Ureter (tissue), 1 donor: Measurements from ENCODE around the gene RGS19. TPM values are rescaled to one million over a fixed set of nuclear protein-coding genes. Genes with fewer than 3 reads are reported as not detected.
"Not testable (repeated sequence)": the region's sequence is repeated elsewhere in the genome, so short reads cannot be mapped to it uniquely, and the experiment has no call there.

Source experiments
- DNase-seq: peaks from one replicate; pipeline ENCODE4 v3.0.0-alpha.2; 2020; ENCODE audit warnings: low spot score
- total RNA-seq: library from RNA; stranded (reverse); gene quantifications from one replicate; pipeline ENCODE4 v1.2.4, GENCODE V29; 2023
- donor health status: DM: yes; HTN: yes; CAD: no.

Gene RGS19, protein sequence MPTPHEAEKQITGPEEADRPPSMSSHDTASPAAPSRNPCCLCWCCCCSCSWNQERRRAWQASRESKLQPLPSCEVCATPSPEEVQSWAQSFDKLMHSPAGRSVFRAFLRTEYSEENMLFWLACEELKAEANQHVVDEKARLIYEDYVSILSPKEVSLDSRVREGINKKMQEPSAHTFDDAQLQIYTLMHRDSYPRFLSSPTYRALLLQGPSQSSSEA
- total RNA-seq, result 10.3 TPM

DNA sequence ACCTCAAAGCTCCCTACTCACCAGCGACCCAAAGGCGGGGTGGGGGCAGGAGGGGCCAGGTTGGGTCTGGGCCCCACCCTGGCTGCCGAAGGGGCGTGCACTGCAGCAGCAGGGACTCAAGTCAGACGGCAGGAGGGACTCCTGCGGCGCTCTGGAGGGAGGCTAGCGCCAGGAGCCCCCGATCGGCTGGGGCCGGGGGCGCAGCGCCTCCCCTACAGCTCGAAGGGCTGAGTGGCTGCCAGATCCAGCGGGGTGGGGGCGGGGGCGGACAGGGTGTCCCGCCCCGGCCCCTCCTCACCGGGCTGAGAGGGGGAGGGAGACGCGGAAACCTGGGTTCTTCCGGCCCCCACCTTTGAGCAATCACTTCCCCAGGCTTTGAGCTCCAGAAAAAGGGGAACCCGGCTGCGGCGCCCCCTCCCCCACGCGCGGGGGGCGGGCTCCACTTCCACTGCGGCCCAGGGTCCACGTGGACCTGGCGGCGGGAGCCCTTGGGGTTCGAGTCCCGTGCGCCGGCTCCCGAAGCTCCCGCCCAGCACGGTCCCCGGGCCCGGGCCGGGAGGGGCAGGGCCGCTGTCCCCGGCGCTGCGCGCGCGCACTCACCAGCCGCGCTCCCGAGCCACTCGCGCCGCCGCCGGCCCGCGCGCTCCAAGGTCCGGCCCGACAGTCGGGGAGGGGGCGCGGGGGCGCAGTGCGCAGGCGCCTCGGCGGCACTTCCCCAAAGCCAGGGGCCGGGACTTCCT is at the start of gene RGS19:
Gene RGS19, minus strand, starts transcription at position 246 of the 740 bp plus-strand sequence. CDS start 2,632 bp downstream, outside the sequence.
- DNase-seq, result no peak

DNA sequence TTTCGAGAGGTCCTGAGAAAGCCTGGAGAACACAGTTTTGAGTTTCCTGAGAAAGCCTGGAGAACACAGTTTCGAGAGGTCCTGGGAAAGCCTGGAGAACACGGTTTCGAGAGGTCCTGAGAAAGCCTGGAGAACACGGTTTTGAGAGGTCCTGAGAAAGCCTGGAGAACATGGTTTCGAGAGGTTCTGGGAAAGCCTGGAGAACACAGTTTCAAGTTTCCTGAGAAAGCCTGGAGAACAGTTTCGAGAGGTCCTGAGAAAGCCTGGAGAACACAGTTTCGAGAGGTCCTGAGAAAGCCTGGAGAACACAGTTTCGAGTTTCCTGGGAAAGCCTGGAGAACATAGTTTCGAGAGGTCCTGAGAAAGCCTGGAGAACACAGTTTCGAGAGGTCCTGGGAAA is 44.2 kb upstream of the RGS19 start:
- not testable (repeated sequence) for DNase-seq

DNA sequence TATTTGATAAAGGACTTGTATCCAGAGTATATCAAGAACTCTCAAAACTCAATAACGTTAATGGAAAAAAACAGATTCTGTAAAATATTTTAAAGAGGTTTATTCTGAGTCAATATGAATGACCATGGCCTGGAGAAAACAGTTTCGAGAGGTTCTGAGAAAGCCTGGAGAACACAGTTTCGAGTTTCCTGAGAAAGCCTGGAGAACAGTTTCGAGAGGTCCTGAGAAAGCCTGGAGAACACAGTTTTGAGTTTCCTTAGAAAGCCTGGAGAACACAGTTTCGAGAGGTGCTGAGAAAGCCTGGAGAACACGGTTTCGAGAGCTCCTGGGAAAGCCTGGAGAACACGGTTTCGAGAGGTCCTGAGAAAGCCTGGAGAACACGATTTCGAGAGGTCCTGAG is 43.6 kb upstream of the RGS19 start:
- not testable (repeated sequence) for DNase-seq

DNA sequence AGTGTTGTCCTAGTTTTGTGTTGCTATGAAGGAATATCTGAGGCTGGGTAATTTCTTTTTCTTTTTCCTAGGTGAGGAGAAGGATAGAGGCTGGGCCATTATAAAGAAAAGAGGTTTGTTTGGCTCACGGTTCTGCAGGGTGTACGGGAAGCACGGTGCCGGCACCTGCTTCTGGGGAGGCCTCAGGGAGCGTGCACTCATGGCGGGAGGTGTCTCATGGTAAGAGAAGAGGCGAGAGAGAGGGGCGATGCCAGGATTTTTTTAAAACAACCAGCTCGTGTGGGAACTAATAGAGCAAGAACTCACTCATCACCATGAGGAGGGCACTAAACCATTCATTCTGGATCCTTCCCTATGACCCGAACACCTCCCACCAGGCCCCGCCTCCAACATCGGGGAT is 42.3 kb upstream of the RGS19 start:
- DNase-seq, result no peak

DNA sequence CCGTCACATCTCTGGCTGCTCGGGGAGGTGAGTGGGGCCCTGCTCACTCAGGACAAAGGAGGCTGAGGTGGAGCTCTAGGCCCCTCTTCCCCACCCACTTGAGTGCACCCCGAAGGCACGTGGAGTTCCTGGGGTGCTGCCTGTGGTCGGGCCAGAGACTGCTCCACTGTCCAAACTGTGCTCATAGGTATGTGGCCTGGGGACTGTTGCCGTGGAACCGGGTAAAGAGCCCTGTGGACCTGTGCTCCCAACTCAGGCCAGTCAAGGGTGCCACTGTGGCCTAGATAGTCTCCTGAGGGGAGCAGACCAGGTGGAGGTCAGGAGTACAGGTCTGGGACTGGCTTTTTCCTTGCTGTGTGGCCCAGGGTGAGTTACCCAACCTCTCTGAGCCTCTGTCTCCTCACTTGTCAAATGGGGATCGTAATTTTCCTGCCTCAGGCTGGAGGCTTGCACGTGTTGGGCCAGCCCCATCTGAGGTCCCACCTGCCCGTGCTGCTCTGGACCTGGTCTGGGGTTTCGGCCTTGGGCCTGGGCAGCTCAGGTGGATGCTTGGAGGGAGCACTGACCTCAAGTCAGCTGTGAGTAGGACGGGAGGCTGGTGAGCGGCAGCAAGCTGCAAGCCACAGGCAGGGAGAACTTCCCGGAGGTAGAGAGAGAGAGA is 40.5 kb upstream of the RGS19 start:
- peak; percentile 29 for DNase-seq

DNA sequence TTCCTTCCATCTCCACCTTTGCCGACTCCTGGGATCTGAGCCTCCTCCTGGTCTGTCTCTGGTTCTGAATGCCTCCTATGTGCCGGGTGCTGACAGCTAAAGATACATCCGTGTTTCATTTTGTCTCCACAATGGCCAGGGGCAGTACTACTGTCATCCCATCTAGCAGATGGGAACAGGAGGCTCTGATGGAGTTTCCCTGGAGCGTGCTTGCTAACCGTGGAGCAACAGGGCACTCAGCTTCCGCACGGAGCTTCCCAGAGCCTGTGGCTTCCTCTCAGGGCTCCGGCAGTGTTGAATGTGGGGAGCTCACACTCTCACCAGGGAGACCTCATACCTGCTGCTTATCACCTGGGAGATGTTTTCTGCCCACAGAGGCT is 40.0 kb upstream of the RGS19 start:
- no peak for DNase-seq

DNA sequence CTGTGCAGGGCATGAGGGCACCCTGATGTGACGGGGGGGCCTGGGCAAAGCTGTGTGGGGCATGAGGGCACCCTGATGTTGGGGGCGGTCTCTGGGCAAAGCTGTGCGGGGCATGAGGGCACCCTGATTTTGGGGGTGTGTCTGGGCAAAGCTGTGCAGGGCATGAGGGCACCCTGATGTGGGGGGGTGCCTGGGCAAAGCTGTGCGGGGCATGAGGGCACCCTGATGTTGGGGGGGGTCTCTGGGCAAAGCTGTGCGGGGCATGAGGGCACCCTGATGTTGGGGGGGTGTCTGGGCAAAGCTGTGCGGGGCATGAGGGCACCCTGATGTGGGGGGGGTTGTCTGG is 38.1 kb upstream of the RGS19 start:
- DNase-seq, result peak; percentile 1

DNA sequence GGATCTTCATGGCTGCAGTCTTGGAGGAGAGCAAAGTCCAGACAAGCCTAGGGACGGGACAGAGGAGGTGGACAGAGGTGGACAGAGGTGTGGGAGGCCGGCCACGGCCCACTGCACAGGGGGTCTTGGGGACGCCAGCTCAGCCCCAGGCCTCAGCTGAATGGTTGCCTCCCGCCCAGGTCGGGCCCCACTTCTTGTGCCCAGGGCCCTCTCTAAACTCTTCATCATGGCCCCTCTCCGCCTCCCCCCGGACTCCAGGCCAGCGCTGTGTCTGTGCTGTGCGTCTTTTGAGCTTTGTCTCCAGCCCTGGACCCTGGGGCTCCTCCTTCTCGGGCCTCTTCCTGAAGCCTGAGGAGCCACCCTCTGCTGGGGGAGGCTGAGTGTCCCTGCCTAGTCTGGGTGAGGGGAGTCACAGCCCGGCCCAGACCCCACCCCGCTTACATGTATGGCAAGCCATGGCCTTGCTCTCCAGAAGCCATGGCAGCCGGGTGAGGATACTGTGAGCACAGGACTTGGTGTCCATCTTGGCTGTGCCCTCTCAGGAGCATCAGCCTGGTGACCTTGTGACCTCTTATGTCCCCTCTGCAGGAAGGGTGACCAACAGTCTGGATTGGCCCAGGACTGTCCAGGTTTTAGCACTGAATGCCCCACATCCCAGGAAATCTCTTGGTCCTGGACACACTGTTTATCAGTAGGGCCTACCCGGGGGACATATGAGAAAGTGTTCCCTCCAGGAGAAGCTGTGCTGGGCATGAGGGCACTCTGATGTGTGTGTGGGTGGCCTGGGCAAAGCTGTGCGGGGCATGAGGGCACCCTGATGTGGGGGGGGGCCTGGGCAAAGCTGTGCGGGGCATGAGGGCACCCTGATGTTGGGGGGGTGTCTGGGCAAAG is 37.5 kb upstream of the RGS19 start:
- peak; percentile 33 for DNase-seq

DNA sequence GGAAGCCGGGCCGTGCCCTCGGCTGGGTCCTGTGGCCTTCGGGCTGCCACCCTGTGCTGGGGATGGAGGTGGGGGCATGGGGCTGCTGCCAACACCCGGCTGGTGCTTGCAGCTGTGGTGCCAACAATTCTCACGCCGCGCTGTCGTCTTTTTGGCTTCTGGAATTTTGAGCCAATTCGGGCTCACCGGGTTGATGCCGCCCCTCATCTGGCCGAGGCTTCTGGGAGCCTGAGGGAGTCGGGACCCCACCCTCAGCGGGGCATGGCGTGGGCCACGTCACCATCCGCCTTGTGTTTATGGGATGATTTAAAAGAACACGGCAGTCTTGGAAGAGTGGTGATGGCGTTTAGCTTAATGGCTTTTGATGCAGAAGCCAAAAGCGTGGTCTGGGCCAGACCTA is 36.7 kb upstream of the RGS19 start:
- DNase-seq, result peak; percentile 37

DNA sequence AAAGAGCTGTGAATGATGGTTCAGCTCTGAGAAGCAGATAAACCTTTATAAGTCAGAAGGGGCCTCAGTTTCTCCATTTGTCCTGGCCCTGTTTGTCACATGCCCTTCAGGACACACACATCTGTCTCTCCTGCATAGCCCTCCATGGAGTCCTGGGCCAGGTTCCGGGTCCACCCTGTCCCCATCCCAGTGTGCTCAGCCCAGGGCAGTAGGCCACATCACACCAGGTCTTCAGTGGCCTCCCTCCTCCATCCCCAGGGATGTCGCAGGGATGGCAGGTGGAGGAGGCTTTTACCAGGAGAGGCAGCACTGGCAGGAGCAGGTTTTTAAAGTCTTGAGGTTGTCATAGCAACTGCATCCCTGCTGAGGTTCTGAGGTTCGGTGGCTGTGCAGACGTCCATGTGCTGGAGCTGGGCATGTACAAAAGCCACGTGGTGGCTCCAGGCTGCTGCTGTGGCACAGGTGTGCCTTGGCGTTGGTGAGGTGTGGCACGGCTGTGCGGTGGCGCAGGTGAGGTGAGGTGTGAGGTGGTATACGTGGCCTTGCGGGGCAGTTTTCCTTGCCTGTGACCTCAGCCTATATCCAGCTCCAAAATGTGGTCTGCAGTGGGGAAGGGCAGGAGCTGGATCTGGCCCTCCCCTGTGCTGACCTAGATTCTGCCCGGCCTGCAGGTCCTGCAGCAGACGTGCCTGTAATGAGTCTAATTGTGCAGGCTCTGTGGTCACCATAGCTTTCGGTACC is 36.0 kb upstream of the RGS19 start:
- DNase-seq, result peak; percentile 36

DNA sequence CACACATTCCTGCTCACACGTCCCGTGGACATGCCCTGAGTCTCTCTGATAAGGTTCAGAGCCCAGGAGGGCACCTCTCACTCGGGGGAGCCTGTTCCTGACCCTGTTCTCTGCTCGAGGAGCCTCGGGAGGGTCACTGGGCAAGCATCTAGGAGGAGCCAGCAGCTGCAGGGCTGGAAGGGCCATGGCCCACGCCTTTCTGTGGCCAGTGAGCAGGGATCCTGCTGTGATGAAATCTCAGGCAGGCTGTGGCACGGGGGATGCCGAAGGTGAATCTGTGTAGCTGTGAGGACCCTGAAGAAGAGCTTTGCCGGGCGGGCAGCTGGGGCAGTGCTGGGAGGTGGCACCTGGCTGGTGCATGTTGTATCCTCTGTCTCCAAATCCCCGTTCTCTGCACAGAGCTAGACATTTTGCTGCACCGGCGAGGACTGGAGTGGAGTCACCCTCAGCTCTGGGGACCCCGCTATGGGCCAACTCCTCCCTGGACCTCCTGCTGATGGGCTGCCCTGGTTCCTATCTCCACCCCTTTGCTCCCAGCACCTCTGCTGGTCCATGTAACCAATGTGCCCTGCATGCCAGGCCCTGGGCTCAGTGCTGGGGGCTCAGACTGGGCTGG is 35.1 kb upstream of the RGS19 start:
- DNase-seq, result peak; percentile 34

DNA sequence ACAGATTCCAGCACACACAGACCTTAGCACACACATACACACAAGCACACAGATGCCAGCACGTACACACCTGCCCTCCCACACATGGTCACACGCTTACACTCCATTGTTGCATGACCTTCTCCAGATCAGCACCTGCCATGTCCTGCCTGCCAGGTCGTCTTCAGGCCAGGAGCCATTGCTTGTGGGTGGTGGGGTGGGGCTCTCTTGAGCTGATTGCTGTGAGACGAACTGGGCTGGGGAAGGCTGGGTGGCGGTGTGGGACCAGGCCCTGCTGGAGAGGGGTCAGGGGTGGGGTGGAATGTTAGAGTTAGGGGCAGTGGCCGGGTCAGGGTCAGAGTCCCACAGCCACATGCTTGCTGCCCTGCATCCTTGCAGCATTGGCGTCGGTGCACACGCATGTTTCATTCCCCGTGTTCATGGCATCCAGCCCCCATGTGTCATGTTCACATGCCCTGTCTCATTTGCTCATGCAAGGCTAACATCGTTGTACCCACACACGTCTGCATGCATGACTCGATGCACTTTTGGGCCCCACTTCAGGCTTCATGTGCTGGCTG is 34.6 kb upstream of the RGS19 start:
- DNase-seq, result peak; percentile 27

DNA sequence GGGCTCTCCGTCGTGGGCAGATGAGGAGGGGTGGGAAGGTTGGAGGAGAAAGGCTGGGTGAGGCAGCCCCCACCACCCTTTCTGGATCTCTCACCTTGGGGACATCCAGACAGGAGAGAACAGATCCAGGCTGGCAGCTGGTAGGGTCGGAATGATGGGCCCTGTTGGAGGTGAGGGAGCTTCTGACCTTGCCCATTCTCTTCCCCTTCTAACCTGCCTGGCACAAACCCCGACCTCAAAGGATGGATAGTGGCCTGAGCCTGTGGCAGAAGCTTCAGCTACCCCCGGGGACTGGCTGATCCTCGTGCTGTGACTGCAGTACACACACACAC is 34.1 kb upstream of the RGS19 start:
- peak; percentile 37 for DNase-seq

DNA sequence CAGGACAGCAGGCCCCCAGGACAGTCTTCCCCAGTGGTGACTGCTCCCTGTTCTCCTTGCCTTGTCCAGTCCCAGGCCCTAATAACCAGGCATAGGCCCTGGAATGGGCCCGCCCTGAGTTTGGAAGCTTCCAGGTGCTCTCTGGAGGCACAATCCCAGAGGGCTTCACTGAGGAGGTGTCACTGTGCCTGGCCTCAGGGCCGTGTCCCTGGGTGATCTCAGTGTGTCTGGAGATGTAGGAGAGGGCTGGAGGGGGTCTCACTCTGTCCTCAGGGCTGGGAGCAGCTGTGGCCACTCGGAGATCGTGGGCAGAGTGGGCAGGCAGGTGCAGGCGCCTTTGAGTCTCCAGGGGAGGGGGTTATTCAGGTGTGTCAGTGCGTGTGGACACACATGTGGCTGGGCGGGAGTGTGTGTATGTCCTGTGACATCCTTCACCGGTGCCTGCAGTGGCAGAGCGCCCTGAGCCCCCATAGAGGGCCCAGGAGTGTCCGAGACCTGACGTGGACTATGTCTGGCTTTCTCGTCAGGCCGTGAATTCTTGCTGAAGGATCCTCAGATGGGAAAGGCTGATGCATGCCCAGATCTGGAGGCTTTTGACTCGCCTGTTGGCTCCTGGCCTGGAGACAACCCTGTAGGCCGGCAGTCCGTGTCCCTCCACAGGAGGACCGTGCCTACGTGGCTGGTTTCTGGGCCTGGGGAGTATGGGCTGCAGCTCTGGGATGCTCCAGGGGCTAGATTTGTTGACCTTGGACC is 33.5 kb upstream of the RGS19 start:
- peak; percentile 27 for DNase-seq

DNA sequence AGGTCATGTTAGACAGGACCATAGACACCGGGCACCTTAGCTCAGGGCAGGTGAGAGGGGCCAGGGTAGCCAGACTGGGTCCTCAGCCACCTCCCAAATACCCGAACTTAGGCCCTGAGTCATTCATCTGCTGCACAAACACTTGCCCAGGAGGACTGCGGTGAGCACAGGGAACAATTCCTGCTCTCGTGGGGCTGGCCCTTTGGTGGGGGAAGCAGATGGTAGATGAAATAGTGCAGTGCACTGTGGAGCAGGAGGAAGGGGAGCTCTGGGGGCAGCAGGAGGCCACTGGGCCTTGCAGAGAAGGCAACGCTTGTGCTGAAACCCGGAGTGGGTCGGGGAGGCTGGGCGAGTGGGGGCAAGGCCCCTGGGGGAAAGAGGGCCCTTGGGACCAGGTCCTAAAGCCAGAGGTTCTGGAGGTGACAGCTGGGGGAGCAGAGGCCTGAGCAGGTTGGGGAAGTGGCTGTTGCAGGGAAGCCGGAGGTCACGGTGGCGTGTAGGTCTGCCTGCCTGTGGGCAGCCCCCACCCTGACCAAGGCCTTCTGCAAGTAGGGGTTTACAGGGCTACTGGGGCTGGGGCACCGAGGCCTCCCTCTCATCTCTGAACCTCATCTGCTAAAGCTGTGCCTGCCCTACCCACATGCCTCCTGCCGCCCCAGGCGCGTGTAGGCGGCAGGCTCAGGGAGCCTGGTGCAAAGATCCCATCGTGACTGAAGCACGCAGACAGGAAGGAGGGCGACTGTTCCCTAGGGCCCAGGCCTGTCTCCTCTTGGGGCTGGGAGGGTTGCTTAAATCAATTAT is 32.7 kb upstream of the RGS19 start:
- peak; percentile 22 for DNase-seq

DNA sequence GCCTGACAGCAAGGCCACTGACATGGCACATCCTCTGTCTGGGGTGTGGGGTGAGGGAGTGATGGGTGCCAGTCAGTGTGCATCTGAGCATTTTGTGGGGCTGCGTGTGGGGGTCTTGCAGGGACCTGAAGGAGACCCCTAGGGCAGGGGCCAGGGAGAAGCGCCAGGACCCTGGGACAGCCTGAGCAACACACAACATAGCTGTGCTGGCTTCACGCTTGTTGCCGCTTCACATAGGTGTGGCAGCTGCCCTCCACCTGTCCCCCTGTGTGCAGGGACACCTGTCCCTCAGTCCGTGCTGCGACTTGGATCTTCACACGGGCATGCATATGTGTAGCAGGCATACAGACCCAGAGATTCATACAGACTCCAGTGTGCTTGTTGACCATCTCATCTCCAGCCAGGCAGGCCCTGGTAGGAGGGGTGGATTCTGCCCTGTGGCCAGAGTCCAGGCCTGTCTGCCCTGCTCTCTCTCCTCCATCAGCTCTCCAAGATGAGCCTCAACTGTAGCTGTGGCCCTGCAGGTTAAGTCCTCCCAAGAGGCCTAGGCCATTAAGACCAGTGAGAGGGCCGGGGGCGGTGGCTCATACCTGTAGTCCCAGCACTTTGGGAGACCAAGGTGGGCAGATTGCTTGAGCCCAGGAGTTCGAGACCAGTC is 31.2 kb upstream of the RGS19 start:
- DNase-seq, result peak; percentile 39

DNA sequence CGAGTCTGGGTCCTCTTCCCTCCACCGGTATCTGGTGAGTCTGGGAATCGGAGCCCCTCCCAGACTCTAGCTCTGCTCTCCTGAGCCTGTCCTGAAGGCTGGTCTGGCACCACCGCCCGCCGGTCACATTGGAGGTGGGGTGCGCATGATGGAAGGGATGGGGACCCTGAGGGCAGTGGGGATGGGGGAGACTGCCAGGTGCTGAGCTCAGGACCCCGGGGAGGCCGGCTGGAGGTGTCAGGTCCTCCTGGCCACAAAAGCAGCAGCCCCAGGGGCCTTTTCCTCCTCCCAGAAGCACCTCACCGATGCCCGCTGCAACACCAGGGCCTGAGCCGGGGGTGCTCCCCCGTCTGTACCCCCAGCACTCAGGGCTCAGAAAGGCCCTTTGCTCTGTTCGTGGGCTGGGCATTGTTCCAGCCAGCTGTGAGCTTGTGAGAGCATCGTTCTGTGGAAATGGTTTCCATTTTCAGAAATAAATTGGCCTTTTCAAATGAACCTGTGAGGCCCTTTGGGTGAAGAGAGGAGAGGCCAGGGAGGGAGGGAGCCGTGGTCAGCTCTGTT is 30.6 kb upstream of the RGS19 start:
- peak; percentile 31 for DNase-seq
